Right cardiac atrium (tissue), 5 donors: Measurements from ENCODE around the gene CWC15. TPM values are rescaled to one million over a fixed set of nuclear protein-coding genes. Genes with fewer than 3 reads are reported as not detected.

Source experiments
- ATAC-seq, 2 donors: fragments of 200-7000 bp; cut with Tn5 transposase; one replicate each; pipeline versions ENCODE4 v1.8.0 to v1.9.1; 2020; ENCODE audit warnings: moderate library complexity in 2 of 2, mild to moderate bottlenecking in 1 of 2
- DNase-seq, 3 donors: peaks; one replicate each; pipeline ENCODE4 v3.0.0-alpha.2; 2020
- H3K27ac ChIP-seq: one replicate; pipeline ENCODE4 v1.5.1; 2013; ENCODE audit warnings: mild to moderate bottlenecking, low read length, control low read depth, moderate library complexity
- H3K27me3 ChIP-seq: one replicate; pipeline ENCODE4 v1.6.1; 2013; ENCODE audit not compliant: control insufficient read depth, insufficient read depth
- H3K4me1 ChIP-seq: one replicate; pipeline ENCODE4 v1.6.1; 2013; ENCODE audit warnings: low read length; ENCODE audit not compliant: control insufficient read depth, insufficient read depth
- H3K4me3 ChIP-seq: one replicate; pipeline ENCODE4 v1.5.1; 2013; ENCODE audit warnings: low read length, control low read depth
- H3K9me3 ChIP-seq: one replicate; pipeline ENCODE4 v1.6.1; 2013; ENCODE audit warnings: low read length; ENCODE audit not compliant: control insufficient read depth
- WGBS: extraction: QIAGEN DNeasy Blood & Tissue Kit; methylation state at CpG from one replicate; pipeline ENCODE4 v1.1.7; 2013; 5-methylcytosine and 5-hydroxymethylcytosine counted together
- intact Hi-C, 4 donors: fragments of 100-400 bp; cut with DNase I; formaldehyde crosslinking; loops; one replicate each; pipeline versions ENCODE4 v1.11.0 to v1.14.0; 2022 to 2023
- polyA plus RNA-seq: library from polyadenylated mRNA; stranded (reverse); fragments of 200-250 nt; gene quantifications from one replicate; pipeline ENCODE4 v1.2.3, GENCODE V29; 2013
- total RNA-seq, 4 donors: library from RNA; stranded (reverse); fragmentation: NEBNext Ultra II Directional; extraction: Animal tissue kit (Norgen Biotek cat#: 25700); gene quantifications; one replicate each; pipeline ENCODE4 v1.2.1, GENCODE V29; 2021
- donor health status: healthy with polysubstance abuse.
- donor health status: DM: no; HTN: yes; CAD: no.
- donor health status: DM: no; HTN: no; CAD: no.
- donor health status: DM: no; HTN: yes; CAD: no; lungs with severe emphysema.
- donor health status: DM: yes; HTN: yes; CAD: no.

Gene CWC15
- total and polyA plus RNA-seq, 5 donors: 63.6 to 82.7 (median 67.4) TPM

DNA sequence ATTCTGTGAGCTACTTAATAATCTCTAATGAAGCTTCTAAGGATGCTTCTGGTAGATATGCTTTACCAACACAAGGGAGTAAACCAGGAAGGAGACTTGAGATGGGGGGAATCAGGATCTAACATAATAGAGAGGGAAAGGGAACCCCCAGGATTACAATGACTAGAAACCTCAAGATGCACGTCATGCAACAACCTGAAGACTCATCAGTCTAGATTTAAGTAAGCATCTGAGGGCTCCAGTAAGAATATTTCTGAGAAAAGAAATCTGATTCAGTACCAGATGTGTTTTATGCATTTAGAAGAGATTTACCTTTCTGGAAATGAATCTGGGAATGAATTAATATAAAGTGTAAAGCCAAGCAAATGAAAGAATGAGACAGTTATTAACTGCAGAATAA lies 15.4 kb upstream of the CWC15 start:
- 68% methylated on average over 1 of the region's 1 CpG for WGBS
- ATAC-seq (no peak), DNase-seq (no peak)
- Histone ChIP-seq H3K4me3 (no peak overlapping the region), H3K27ac (no peak overlapping the region), H3K27me3 (no peaks in the 10 kb centered on the region), H3K9me3 (no peaks in the 10 kb centered on the region), H3K4me1 (no peaks in the 10 kb centered on the region)
- intact Hi-C loops: no loop called here

DNA sequence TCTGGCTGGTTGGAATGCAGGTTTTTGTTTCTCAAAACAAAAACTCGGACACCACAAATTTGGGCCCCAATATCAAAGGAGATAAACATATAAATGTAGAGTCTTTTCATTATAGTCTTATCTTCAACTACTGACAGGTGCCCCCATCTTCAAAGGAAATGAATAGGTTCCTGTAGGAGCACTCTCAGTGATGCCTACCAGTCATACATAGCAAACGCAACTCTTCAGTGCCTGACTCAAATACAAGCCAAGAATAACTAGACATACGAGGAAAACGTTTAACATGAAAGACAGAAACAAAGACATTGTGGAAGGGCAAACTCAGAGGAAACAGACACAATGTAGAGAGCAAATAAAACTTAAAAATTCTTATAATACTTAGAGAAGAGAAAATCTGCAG lies 14.0 kb upstream of the CWC15 start:
- intact Hi-C loops: no loop called here
- no peak for ATAC-seq

DNA sequence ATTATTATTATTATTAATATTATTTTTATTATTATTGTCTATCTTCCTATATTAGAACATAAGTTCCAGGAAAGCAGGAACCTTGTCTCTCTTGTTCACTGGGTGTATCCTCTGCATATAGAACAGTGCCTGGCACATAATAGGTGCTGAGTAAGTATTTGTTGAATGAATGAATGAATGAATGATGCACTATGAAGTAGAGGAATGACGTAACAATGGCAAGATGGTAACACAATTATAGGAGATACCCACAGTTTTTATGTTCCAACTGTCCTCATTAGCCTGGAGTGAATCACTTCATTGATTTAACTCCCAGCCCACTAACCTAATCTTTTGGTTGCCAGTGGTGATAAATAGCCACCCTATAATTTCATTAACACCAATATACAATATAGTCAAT lies 2.2 kb upstream of the CWC15 start:
- intact Hi-C loops: no loop called here
- WGBS: 99% methylated on average over 1 of the region's 1 CpG
- Histone ChIP-seq H3K27me3 (no peaks in the 10 kb centered on the region), H3K27ac (no peak overlapping the region), H3K9me3 (no peaks in the 10 kb centered on the region), H3K4me3 (no peak overlapping the region), H3K4me1 (no peaks in the 10 kb centered on the region)
- no peak for ATAC-seq
- no peak for DNase-seq

More for the DNA sequence above, 14.0 kb upstream of the CWC15 start:
- no peaks in the 10 kb centered on the region for H3K27me3 ChIP-seq
- no peaks in the 10 kb centered on the region for H3K9me3 ChIP-seq
- DNase-seq: no peak
- H3K4me3 ChIP-seq: no peak overlapping the region
- H3K27ac ChIP-seq: no peak overlapping the region
- H3K4me1 ChIP-seq: no peaks in the 10 kb centered on the region
- WGBS: 68% methylated on average over 4 of the region's 4 CpGs

DNA sequence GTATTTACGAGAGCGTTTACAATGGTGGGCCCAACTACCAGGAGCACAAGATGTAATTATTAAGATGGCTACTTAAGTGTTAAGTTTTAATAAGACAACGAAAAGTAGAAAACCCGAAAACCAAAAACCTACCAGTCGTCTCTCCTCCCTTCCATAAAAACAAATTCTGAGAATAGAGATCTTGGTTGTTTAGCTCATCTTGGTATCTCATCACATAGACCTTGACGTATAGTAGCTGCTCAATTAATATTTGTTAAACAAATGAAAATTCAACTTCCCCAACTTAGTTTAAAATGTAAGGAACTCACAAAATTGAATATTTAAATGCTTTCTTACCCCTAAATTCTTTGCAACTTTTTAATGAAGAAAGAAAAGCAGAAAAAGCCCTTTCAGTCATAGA lies 822 bp upstream of the CWC15 start:
- Histone ChIP-seq H3K4me3 (peak overlapping the region; percentile 97), H3K9me3 (no peaks in the 10 kb centered on the region), H3K27me3 (no peaks in the 10 kb centered on the region), H3K27ac (no peak overlapping the region), H3K4me1 (no peaks in the 10 kb centered on the region)
- ATAC-seq: no peak
- 49% methylated on average over 6 of the region's 6 CpGs for WGBS
- no peak for DNase-seq
- intact Hi-C loops: no loop called here

DNA sequence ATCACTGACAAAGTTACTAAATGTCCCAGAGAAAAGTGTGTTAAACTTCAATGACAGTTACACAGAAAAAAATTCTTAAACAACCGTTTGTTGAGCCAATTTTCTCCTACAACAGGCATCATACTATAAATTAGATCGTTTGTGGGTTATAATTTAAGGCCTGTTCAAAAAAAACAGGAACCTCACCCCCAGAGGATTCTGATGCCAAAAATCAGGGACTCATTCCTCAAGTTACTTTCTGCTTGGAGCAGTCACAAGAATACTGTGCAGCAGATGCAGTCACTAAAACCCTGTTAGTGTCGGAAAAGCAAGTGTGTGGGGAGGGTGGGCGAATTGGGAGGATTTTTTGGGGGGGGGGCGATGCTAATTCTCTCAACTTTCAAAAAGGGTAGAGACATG lies 657 bp downstream of the CWC15 start:
- WGBS: 5% methylated on average over 5 of the region's 5 CpGs
- DNase-seq: no peak
- ATAC-seq: no peak

DNA sequence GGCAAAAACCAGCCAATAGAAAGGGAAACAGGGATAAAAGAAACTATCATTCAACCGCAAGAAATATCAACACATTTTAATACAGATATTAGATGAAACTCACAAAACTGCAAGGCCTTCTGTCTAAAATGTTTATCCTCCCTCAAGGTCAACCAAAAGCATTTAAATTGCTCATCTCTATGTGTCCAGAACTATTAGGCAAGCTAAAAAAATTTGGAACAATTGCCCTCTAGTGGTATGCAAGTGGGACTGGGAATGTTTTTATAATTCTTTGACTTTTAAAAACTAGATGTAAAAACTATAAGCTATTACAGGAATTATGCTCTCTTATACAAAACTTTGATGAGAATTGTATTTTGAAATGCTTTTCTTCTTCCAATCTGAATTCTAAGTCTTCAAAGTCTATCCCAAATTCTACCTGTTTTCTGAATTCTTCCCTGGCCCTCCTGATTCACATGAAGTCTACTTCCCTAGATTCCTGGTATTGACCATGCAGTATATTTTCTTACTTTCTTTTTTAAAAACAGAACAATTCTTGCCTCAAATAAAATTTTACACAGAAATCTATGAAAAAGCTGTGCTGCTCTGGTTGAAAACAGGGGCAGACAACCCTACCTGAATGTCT lies 4.9 kb downstream of the CWC15 start:
- DNase-seq (no peak), ATAC-seq (no peak)
- intact Hi-C loops: loop anchor here in 1 of 4 donors (5.0 kb wide), 1 partner anchor 346 kb away; no protein-coding TSS in a partner anchor
- no peaks in the 10 kb centered on the region for H3K27me3 ChIP-seq
- no peaks in the 10 kb centered on the region for H3K9me3 ChIP-seq
- H3K27ac ChIP-seq: no peak overlapping the region
- 100% methylated on average over 1 of the region's 1 CpG for WGBS
- no peak overlapping the region for H3K4me3 ChIP-seq
- no peaks in the 10 kb centered on the region for H3K4me1 ChIP-seq

More for the DNA sequence above, 657 bp downstream of the CWC15 start:
- Histone ChIP-seq H3K4me1 (no peaks in the 10 kb centered on the region), H3K27me3 (no peaks in the 10 kb centered on the region), H3K9me3 (no peaks in the 10 kb centered on the region), H3K4me3 (peak overlapping the region; percentile 97), H3K27ac (no peak overlapping the region)
- intact Hi-C loops: no loop called here

DNA sequence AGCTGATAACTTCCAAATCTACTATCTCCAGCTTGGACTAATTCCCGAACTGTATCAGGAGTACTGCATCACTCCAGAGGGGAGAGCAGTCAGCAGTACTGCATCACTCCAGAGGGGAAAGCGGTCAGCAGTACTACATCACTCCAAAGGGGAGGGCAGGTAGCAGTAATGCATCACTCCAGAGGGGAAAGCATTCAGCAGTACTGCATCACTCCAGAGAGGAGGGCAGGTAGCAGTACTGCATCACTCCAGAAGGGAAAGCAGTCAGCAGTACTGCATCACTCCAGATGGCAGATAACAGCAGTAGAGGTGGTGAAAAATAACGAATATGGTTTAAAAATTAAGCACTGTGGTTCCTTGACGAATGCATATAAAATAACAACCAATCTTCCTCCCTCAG lies 8.4 kb downstream of the CWC15 start:
- H3K27me3 ChIP-seq: no peaks in the 10 kb centered on the region
- no peak overlapping the region for H3K27ac ChIP-seq
- no peak overlapping the region for H3K4me3 ChIP-seq
- WGBS: 74% methylated on average over 4 of the region's 4 CpGs
- no peaks in the 10 kb centered on the region for H3K4me1 ChIP-seq
- no peaks in the 10 kb centered on the region for H3K9me3 ChIP-seq
- intact Hi-C loops: loop anchor here in 1 of 4 donors (5.0 kb wide), 1 partner anchor 343 kb away; no protein-coding TSS in a partner anchor
- ATAC-seq: no peak
- no peak for DNase-seq

DNA sequence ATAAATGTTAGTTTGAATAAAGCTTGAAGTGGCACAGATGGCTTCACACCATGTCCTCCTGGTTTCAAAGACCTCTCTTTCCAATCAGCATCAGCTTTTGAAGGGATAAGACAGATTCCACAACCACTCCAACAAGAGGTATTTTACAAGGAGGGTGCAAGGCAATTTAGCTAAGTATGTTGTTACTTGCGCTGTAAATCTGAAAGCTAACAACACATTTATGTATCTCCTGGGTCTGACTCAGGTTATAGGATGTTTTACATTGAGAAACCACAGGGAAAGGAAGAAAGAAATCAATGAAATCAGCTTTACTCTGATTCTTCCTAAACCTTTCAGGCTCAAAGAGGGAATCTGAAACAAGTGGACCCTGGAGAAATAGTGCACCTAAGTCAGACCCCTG lies 12.1 kb downstream of the CWC15 start:
- ATAC-seq: no peak
- no peaks in the 10 kb centered on the region for H3K27me3 ChIP-seq
- no peak overlapping the region for H3K4me3 ChIP-seq
- DNase-seq: no peak
- intact Hi-C loops: no loop called here
- 100% methylated on average over 1 of the region's 1 CpG for WGBS
- no peaks in the 10 kb centered on the region for H3K4me1 ChIP-seq
- no peak overlapping the region for H3K27ac ChIP-seq
- no peaks in the 10 kb centered on the region for H3K9me3 ChIP-seq

DNA sequence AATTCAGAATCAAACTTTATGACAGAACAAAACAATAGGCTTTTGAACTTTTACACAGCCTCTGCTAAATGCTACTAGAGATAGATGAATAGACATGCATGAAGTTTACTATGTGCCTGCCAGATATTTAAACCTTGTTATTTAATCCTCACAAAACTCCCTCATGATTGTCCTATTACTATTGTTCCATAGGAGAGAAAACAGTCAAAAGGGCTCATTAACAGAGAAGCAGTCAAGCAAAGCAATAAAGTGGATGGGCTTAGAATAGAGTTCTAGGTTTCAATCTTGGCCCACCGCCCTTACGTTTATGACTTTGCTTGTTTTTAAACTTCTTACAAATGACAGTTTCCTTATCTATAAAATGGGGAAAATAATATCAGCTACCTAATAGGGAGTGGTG lies 12.9 kb downstream of the CWC15 start:
- no peaks in the 10 kb centered on the region for H3K9me3 ChIP-seq
- no peak overlapping the region for H3K4me3 ChIP-seq
- no peak overlapping the region for H3K27ac ChIP-seq
- ATAC-seq: no peak
- no peaks in the 10 kb centered on the region for H3K4me1 ChIP-seq
- H3K27me3 ChIP-seq: no peaks in the 10 kb centered on the region
- intact Hi-C loops: no loop called here
- 94% methylated on average over 2 of the region's 2 CpGs for whole genome bisulfite sequencing
- no peak for DNase-seq

DNA sequence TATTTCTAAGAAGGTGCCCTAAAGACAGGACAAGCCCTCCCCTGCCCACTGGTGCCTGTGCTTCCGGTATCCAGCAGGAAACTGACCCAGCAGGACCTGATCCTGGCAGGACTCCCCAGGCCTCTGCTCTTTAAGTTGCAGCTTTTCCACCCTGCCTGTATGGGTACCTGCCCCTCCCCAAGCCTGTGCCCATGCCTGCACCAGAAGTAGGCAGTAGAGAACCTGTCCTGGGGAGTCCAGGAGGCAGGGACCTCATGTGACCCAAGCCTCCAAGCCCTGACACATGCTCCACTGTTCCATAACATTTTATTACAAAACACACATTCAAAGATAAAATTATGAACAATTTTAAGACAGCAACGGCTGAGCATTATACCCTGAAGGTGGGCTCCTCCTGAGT lies 14.2 kb downstream of the CWC15 start:
- no peaks in the 10 kb centered on the region for H3K4me1 ChIP-seq
- no peak for ATAC-seq
- no peaks in the 10 kb centered on the region for H3K9me3 ChIP-seq
- no peak overlapping the region for H3K27ac ChIP-seq
- intact Hi-C loops: loop anchor here in 1 of 4 donors (10.0 kb wide), 1 partner anchor 334 kb away; no protein-coding TSS in a partner anchor
- 79% methylated on average over 2 of the region's 2 CpGs for WGBS
- no peak for DNase-seq
- no peak overlapping the region for H3K4me3 ChIP-seq
- no peaks in the 10 kb centered on the region for H3K27me3 ChIP-seq

DNA sequence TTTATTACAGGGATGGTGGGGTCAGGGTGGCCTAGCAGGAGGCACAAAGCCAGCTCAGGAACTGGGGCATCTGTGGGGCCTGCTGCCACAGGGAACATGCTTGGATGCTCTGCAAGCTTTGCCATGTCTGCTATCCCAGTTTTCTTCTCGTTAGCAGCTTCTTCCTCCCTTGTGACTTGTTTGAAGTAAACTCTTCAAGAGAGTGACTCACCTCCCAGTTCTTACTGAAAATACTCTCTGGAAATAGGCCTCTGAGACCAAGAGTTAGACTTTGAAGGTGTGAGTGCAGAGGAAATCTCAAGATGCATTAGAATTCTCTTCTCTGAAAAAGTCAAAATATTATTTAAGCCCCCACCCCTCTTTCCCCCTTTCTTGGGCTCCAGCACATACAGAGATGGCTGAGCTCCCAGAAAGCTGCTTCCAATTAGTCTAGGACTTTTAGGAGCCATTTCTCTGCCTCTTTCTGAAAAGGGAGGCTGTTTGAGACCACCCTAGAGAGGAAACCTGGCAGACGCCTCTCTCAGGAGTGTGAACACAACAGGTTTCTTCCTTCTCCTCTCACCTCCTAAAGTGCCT lies 15.1 kb downstream of the CWC15 start:
- ATAC-seq (no peak), DNase-seq (no peak)
- WGBS: 49% methylated on average over 2 of the region's 2 CpGs
- Histone ChIP-seq H3K27me3 (no peaks in the 10 kb centered on the region), H3K4me3 (no peak overlapping the region), H3K9me3 (no peaks in the 10 kb centered on the region), H3K4me1 (no peaks in the 10 kb centered on the region), H3K27ac (no peak overlapping the region)
- intact Hi-C loops: loop anchor here in 1 of 4 donors (10.0 kb wide), 1 partner anchor 333 kb away; no protein-coding TSS in a partner anchor
